GM21528 (cell line): ENCODE results near the gene TM9SF1.

ENCODE experiments used
- ATAC-seq: cut with Tn5 transposase; IDR thresholded peaks from one replicate; pipeline ENCODE4 v1.9.1; 2021; ENCODE audit warnings: mild to moderate bottlenecking, moderate library complexity; ENCODE audit not compliant: unreplicated experiment, low FRiP score

Gene TM9SF1

GRCh38 chr14:24159777-24160498, 35.3 kb downstream of the TM9SF1 start:
- no peak for ATAC-seq

GRCh38 chr14:24157331-24157730, 37.9 kb downstream of the TM9SF1 start:
- no peak for ATAC-seq

GRCh38 chr14:24156840-24157239, 38.4 kb downstream of the TM9SF1 start:
- ATAC-seq = no peak

GRCh38 chr14:24155100-24155499, 40.1 kb downstream of the TM9SF1 start:
- ATAC-seq = no peak

GRCh38 chr14:24151404-24152080, 43.7 kb downstream of the TM9SF1 start:
- no peak for ATAC-seq

- ATAC-seq = no peak
These were observed 44.2 kb downstream of the TM9SF1 start for GRCh38 chr14:24150993-24151392.

- ATAC-seq = no peak
These were observed 44.7 kb downstream of the TM9SF1 start for GRCh38 chr14:24150567-24150966.

GRCh38 chr14:24150061-24150460, 45.2 kb downstream of the TM9SF1 start:
- ATAC-seq = no peak

GRCh38 chr14:24149302-24149969, 45.8 kb downstream of the TM9SF1 start:
- ATAC-seq = no peak

- no peak for ATAC-seq
These were observed 47.3 kb downstream of the TM9SF1 start for GRCh38 chr14:24147761-24148428.

- peak; percentile 78 for ATAC-seq
These were observed 48.1 kb downstream of the TM9SF1 start, which contains the start of gene RNF31 for GRCh38 chr14:24146978-24147760. RNF31 (plus strand) TSS chr14:24147498; CDS start chr14:24147699, 201 bp downstream.

GRCh38 chr14:24146453-24146977, 48.7 kb downstream of the TM9SF1 start, which contains the start of gene PSME2:
PSME2 (minus strand) TSS chr14:24146610; CDS start chr14:24146581, 29 bp downstream.
- peak; percentile 67 for ATAC-seq

- no peak for ATAC-seq
These were observed 49.4 kb downstream of the TM9SF1 start for GRCh38 chr14:24145690-24146452.

- ATAC-seq = no peak
These were observed 50.0 kb downstream of the TM9SF1 start for GRCh38 chr14:24145219-24145618.

- no peak for ATAC-seq
These were observed 50.8 kb downstream of the TM9SF1 start for GRCh38 chr14:24144451-24144850.

GRCh38 chr14:24143511-24143910, 51.7 kb downstream of the TM9SF1 start:
- no peak for ATAC-seq

- peak; percentile 85 for ATAC-seq
These were observed 54.0 kb downstream of the TM9SF1 start, which contains the start of gene EMC9 for GRCh38 chr14:24141097-24141880. EMC9 (minus strand) TSS chr14:24141591; CDS start chr14:24141304, 287 bp downstream.

GRCh38 chr14:24139272-24139934, 55.8 kb downstream of the TM9SF1 start:
- no peak for ATAC-seq
